Fibroblast of the conjunctiva (primary cell): ENCODE data around the gene LZIC.

Source experiments
- DNase-seq: peaks from one replicate; pipeline ENCODE4 v3.0.0-alpha.2; 2010; ENCODE audit warnings: low read depth

Gene LZIC

DNA sequence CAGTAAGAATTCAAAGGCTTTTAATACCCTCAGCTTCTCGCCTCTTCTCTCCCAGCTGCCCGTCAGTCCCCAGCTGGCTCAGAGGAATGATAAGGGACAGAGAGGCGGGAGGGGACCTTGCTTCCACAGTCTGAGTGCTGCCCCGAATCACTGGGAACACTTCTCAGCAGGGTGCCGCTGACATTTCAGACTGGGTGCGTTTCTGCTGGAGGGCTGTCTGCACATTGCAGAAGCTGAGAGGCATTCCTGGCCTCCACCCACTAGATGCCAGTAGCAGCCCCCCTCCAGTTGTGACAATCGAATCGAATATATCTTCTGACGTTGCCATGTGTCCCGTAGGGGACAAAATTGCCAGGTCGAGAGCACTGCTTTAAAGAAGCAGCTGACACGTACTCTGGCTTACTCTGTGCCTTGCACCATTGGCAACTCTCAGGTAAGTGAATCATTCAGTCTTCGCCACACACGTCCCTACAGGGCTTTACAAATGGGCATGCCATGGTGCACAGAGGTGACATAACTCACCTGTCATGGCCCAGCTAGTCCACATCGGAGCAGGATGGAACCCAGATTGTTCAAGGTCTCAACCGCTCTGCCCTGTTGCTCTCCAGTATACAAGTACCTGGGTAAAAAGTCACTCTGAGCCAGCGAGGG, 57.0 kb downstream of the LZIC start:
- no peak for DNase-seq

DNA sequence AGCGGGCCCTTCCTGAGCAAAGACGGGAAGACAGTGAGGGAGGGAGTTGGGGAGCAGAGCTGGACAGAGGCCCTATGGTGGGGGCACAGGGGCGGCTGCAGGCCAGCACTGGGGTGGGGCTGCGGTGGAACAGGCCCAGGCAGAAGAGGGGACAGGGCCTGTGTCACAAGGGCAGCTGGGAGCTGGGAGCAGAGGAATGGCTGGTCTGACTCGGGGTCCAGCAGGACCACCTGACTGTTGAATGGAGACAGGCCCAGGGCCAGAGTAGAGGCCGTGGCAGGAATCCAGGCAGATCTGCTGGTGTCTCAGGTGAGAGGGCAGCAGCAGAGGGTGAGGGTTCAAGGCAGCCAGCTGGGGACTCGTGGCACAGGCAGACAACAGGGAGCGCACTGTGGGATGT, 58.4 kb downstream of the LZIC start:
- no peak for DNase-seq

DNA sequence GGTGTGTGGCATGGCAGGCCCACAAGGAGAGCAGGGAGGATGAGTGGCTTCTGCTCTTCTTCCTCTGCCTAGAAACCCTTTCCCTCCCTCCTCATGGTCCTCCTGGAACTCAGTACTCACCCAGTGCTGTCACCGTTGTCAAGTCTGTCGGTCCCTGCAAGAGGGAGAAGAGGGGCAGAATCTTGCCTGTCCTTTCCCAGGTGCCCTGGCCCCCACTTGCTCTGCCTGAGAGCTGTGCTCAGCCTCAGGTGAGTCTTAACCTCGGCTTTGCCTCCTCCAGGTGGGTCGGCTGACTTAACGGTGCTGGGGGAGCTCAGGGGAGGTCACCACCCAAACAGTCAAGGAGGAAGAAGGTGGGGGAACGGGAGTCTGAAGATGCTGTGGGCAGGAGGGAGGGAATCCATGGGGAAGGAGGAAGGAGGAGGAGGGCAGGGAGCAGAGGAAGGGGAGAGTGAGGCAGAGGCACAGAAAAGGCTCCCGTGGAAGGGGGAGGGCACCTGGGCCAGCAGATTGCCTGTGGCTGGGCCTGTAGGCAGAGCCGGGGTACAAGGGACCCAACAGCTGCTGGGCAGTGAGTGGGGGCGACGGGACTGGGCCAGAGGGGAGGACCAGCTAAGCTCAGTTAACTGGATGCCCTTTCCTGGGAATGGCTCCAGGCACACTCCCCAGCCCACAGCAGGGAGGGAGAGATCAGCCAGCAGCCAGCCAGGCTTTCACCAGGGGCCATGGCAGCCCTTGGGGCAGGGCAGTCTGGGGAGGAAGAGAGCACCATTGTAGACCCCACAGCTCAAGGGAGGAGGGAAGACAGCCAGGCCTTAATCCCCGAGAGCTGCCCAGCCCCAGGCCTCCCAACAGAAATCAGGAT, 59.4 kb downstream of the LZIC start:
- DNase-seq: no peak

DNA sequence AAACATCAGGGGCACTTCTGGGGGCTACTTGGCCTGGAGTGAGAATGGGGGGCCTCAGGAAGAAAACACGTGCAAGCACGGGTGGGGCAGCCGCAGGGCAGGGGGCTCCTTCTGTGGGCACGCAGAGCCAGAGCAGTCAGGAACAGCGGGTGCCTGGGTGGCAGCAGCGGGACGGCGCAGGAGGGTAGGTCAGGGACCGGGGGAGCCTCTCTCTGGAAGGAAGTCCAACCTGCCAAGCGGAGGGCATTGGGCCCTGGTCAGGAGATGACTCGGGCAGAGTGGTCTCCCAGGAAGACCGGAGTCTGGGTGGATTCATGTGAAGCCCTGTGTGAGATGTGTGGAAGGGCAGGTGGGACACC, 60.3 kb downstream of the LZIC start:
- DNase-seq: no peak

DNA sequence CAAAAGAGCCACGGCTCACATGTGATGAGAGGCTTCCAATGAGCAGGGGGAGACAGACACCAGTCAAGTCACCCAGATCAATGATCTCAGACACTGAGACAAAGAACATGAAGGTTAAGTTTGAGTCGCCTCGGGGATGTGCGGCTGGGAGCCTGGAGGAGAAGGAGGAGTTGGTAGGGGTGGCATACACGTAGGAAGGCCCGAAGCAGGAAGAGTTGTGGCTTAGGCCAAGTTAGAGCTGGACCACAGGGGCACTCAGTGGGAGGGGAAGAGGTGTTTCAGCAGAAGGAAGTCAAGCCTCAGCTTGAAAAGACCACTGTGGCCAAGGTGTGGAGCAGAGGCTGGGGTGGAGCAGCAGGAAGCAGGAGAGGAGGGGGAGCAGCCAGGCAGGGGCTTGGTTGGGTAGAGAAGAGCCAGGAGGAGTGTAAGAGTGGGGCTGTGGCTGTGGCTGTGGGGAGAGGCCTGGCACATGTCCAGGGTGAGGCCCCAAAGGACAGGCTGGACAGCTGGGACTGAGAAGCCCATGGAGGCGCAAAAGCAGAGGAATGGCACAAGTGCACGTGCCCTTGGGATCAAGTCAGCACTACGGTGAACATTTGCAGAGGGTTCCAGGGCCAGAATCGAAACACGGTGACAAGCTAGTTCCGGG, 60.8 kb downstream of the LZIC start:
- no peak for DNase-seq

DNA sequence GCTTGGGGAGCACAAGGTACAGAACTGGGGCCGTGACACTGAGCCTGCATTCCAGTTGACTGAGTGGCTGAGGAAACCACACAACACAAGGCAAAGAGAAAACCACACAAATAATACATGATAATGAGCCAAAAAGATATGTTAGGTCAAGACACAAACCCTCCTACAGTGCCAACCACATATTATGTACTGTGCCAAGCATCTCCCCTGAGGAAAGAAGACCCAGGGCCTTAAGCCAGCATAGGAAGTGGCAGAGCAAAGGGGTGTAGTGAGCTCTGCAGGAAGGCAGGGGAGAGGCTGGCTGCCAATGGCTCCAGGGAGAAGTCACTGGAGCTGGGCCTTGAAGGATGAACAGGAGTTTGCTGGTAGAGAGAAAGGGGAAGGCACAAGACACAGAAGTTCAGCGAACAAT, 61.3 kb downstream of the LZIC start:
- no peak for DNase-seq
